Astrocyte of the cerebellum (primary cell): ENCODE data around the gene LRRIQ1.

Experiments
- DNase-seq: peaks from one replicate; pipeline ENCODE4 v3.0.0-alpha.2; 2011; ENCODE audit warnings: low read depth
- H3K4me3 ChIP-seq: 2 replicates; pipeline ENCODE4 v1.5.1; 2011; ENCODE audit warnings: mild to moderate bottlenecking, low read depth, low read length, moderate library complexity
- CTCF ChIP-seq: IDR thresholded peaks from 2 replicates; pipeline ENCODE4 v1.5.1; 2012; ENCODE audit warnings: low read length, low read depth, moderate library complexity, mild to moderate bottlenecking; ENCODE audit errors: missing control alignments
- in situ Hi-C: cut with HindIII; loops from 2 replicates; pipeline ENCODE4 v1.10.0; 2017; ENCODE audit warnings: low sequenced_read_pairs

LRRIQ1 gene

GRCh38 chr12:85065837-85066482 is 29.8 kb downstream of the LRRIQ1 start:
- H3K4me3 ChIP-seq: no peak overlapping the region
- DNase-seq: no peak
- in situ Hi-C loops: no loop called here
- no peak for TF ChIP-seq CTCF

- no peak for DNase-seq
- TF ChIP-seq CTCF: no peak
- in situ Hi-C loops: no loop called here
- no peak overlapping the region for H3K4me3 ChIP-seq
These were observed 36.7 kb downstream of the LRRIQ1 start for GRCh38 chr12:85072826-85073225.

- H3K4me3 ChIP-seq: no peak overlapping the region
- DNase-seq: peak; percentile 93
- in situ Hi-C loops: no loop called here
- peak; percentile 33 for TF ChIP-seq CTCF
These were observed 40.7 kb downstream of the LRRIQ1 start for GRCh38 chr12:85076688-85077430.

- in situ Hi-C loops: no loop called here
- TF ChIP-seq CTCF: no peak
- no peak overlapping the region for H3K4me3 ChIP-seq
- no peak for DNase-seq
These were observed 48.9 kb downstream of the LRRIQ1 start for GRCh38 chr12:85085066-85085465.

GRCh38 chr12:85089792-85090191 is 53.6 kb downstream of the LRRIQ1 start:
- in situ Hi-C loops: no loop called here
- no peak for TF ChIP-seq CTCF
- H3K4me3 ChIP-seq: no peak overlapping the region
- no peak for DNase-seq

- H3K4me3 ChIP-seq: no peak overlapping the region
- in situ Hi-C loops: no loop called here
- DNase-seq: no peak
- no peak for TF ChIP-seq CTCF
These were observed 56.7 kb downstream of the LRRIQ1 start for GRCh38 chr12:85092814-85093370.
